NT2/D1 (cell line): ENCODE results near the gene ACSBG1.

Experiments used
- DNase-seq: peaks from one replicate; pipeline ENCODE4 v3.0.0-alpha.2; 2011; ENCODE audit warnings: low read depth, low spot score
- H3K27me3 ChIP-seq: 2 replicates; pipeline ENCODE4 v1.6.0; 2011; ENCODE audit warnings: mild to moderate bottlenecking; ENCODE audit not compliant: insufficient read length, insufficient read depth
- H3K36me3 ChIP-seq: 2 replicates; pipeline ENCODE4 v1.6.1; 2011; ENCODE audit warnings: mild to moderate bottlenecking, low read length, mixed read lengths; ENCODE audit not compliant: insufficient read depth, insufficient read length
- H3K4me1 ChIP-seq: 2 replicates; pipeline ENCODE4 v1.5.1; 2011; ENCODE audit not compliant: insufficient read depth, insufficient read length
- H3K4me3 ChIP-seq: 2 replicates; pipeline ENCODE4 v1.5.1; 2011; ENCODE audit warnings: low read depth; ENCODE audit not compliant: insufficient read length
- H3K9ac ChIP-seq: 2 replicates; pipeline ENCODE4 v1.6.0; 2011; ENCODE audit warnings: low read depth; ENCODE audit not compliant: insufficient read length
- H3K9me3 ChIP-seq: 2 replicates; pipeline ENCODE4 v1.5.1; 2011; ENCODE audit warnings: mild to moderate bottlenecking, low read length; ENCODE audit not compliant: insufficient read depth
- SUZ12 ChIP-seq: IDR thresholded peaks from 2 replicates; pipeline ENCODE4 v1.6.1; 2011; ENCODE audit not compliant: insufficient read length, insufficient read depth; ENCODE audit errors: extremely low read depth
- YY1 ChIP-seq: IDR thresholded peaks from 2 replicates; pipeline ENCODE4 v1.6.1; 2011; ENCODE audit not compliant: insufficient read length, insufficient read depth
- ZNF274 ChIP-seq: IDR thresholded peaks from 2 replicates; pipeline ENCODE4 v1.6.1; 2011; ENCODE audit warnings: mild to moderate bottlenecking, low read depth, low read length

Gene ACSBG1

GRCh38 chr15:78148392-78149067 is 85.8 kb downstream of the ACSBG1 start:
- H3K27me3 ChIP-seq: peaks cover 24% of the 10 kb centered on the region
- DNase-seq: no peak
- TF ChIP-seq YY1: no peak
- no peak for TF ChIP-seq ZNF274
- TF ChIP-seq SUZ12: no peak
- H3K36me3 ChIP-seq: peaks cover 7% of the 10 kb centered on the region
- H3K4me1 ChIP-seq: no peaks in the 10 kb centered on the region
- H3K9ac ChIP-seq: peak overlapping the region; percentile 79
- H3K9me3 ChIP-seq: no peaks in the 10 kb centered on the region
- peak overlapping the region; percentile 49 for H3K4me3 ChIP-seq

- Histone ChIP-seq H3K9me3 (no peaks in the 10 kb centered on the region), H3K4me3 (no peak overlapping the region), H3K4me1 (no peaks in the 10 kb centered on the region), H3K27me3 (peaks cover 24% of the 10 kb centered on the region), H3K36me3 (peaks cover 2% of the 10 kb centered on the region), H3K9ac (peak overlapping the region; percentile 79)
- no peak for TF ChIP-seq SUZ12
- no peak for TF ChIP-seq YY1
- no peak for TF ChIP-seq ZNF274
- no peak for DNase-seq
These were observed 86.8 kb downstream of the ACSBG1 start for GRCh38 chr15:78147566-78147965.

- Histone ChIP-seq H3K36me3 (peaks cover 2% of the 10 kb centered on the region), H3K9ac (no peak overlapping the region), H3K4me3 (no peak overlapping the region), H3K4me1 (no peaks in the 10 kb centered on the region), H3K27me3 (peaks cover 24% of the 10 kb centered on the region), H3K9me3 (no peaks in the 10 kb centered on the region)
- DNase-seq: no peak
- TF ChIP-seq ZNF274 (no peak), YY1 (no peak), SUZ12 (no peak)
These were observed 87.8 kb downstream of the ACSBG1 start for GRCh38 chr15:78146425-78147154.

- TF ChIP-seq ZNF274: no peak
- no peak for TF ChIP-seq SUZ12
- TF ChIP-seq YY1: no peak
- Histone ChIP-seq H3K27me3 (no peaks in the 10 kb centered on the region), H3K9me3 (no peaks in the 10 kb centered on the region), H3K4me1 (no peaks in the 10 kb centered on the region), H3K9ac (no peak overlapping the region), H3K4me3 (no peak overlapping the region), H3K36me3 (no peaks in the 10 kb centered on the region)
- no peak for DNase-seq
These were observed 92.0 kb downstream of the ACSBG1 start for GRCh38 chr15:78142332-78142731.

GRCh38 chr15:78140292-78140691 is 94.1 kb downstream of the ACSBG1 start:
- Histone ChIP-seq H3K36me3 (no peaks in the 10 kb centered on the region), H3K9ac (no peak overlapping the region), H3K27me3 (no peaks in the 10 kb centered on the region), H3K4me3 (no peak overlapping the region), H3K4me1 (no peaks in the 10 kb centered on the region), H3K9me3 (no peaks in the 10 kb centered on the region)
- TF ChIP-seq SUZ12 (no peak), ZNF274 (no peak), YY1 (no peak)
- no peak for DNase-seq

- Histone ChIP-seq H3K4me1 (no peaks in the 10 kb centered on the region), H3K9ac (no peak overlapping the region), H3K27me3 (no peaks in the 10 kb centered on the region), H3K36me3 (no peaks in the 10 kb centered on the region), H3K9me3 (no peaks in the 10 kb centered on the region), H3K4me3 (no peak overlapping the region)
- TF ChIP-seq YY1 (no peak), ZNF274 (no peak), SUZ12 (no peak)
- DNase-seq: no peak
These were observed 94.8 kb downstream of the ACSBG1 start for GRCh38 chr15:78139578-78139977.

GRCh38 chr15:78133801-78134200 is 100.6 kb downstream of the ACSBG1 start:
- Histone ChIP-seq H3K9ac (no peak overlapping the region), H3K27me3 (no peaks in the 10 kb centered on the region), H3K9me3 (no peaks in the 10 kb centered on the region), H3K36me3 (no peaks in the 10 kb centered on the region), H3K4me1 (peaks cover 16% of the 10 kb centered on the region), H3K4me3 (no peak overlapping the region)
- no peak for DNase-seq
- TF ChIP-seq YY1: no peak
- no peak for TF ChIP-seq SUZ12
- no peak for TF ChIP-seq ZNF274
